H54 (cell line): ENCODE results near the gene CCDC92.

Experiments
- DNase-seq: peaks from one replicate; pipeline ENCODE4 v3.0.0; 2011; ENCODE audit warnings: low spot score, mixed read lengths; ENCODE audit not compliant: insufficient read length
- FAIRE-seq: peaks from 3 replicates; lab custom pipeline; 2011; peaks lifted over from hg19 to GRCh38; lab: Jason Lieb, UNC
- POLR2A ChIP-seq: IDR thresholded peaks from 2 replicates; pipeline ENCODE4 v1.6.1; 2011; ENCODE audit warnings: low read depth, mild to moderate bottlenecking, low read length

The CCDC92 gene

GRCh38 chr12:123945287-123946151, 27.1 kb downstream of the CCDC92 start:
- TF ChIP-seq POLR2A: no peak
- FAIRE-seq: no peak
- DNase-seq: no peak

DNA sequence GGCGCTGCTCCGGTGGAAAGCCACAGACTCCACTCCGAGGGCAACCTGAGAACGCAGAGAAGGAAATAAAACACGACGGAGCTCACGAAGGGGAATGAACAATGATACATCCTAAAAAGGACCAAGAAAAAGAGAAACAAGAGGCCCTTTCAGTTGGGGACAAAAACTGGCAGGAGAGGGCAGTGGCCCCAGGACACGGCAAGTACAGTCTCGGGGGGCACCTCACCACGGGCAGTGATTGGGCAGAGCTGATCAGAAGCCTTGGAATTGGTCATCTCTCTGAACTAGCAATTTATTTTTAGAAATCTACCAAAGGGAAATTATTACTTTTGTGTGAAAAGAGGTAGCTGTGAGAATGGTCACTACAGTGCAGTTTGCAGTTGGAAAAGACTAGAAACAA, 27.9 kb downstream of the CCDC92 start:
- FAIRE-seq: no peak

GRCh38 chr12:123943816-123944215, 28.8 kb downstream of the CCDC92 start:
- TF ChIP-seq POLR2A: no peak
- no peak for FAIRE-seq
- no peak for DNase-seq

More for the DNA sequence above, 27.9 kb downstream of the CCDC92 start:
- TF ChIP-seq POLR2A: no peak
- DNase-seq: no peak

DNA sequence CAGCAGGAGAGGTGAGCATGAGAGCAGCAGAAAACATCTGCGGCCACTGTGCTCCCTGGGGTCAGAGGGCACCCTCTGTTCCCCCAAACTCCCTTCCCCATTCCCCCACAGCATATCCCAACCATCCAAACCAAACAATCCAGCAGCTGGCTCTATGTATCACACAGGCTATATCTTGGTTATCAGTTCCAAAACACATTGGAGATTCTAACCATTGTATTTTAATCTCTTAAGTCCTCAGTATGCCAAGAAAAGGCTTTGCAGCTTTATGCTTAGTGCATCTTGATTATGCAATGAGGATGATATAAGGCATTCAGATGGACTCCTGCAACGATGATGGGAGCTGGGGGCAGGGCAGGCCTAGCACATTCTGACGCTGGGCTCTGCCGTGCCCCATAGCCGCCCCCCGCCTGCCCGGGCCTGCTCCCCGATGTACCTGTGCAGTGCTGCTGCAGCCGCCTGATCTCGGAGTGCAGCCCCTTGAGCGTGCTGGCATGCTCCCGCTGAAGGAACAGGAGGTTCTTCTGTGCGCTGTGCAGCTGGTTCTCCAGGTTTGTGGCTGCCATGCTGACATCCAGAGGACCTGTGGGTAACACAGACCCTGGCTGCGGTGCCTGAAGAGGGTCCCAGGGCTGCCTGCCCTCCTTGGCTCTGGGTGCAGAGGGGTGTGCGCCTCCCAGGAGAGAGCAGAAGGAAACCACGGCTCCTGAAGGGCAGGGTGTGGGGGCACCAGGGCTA, 29.6 kb downstream of the CCDC92 start:
- no peak for TF ChIP-seq POLR2A
- DNase-seq: no peak
- no peak for FAIRE-seq

DNA sequence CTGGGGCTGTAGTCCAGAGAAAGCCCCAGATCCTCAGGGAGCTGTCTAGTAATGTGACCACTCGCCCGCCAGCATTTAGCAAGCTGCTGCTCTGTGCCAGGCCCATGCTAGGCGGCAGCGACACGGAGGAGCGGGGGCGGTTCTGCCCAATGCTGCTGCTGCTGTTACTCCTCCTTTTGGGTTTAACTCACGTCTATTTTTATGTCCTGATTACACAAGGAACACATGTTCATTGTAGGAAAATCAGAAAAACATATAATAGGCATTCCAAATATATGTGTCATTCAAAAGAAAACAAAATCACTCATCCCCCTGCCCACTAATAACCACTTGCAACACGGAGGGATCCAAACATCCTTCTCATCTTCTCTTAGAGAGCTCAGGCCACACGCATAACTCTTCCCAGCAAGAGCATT, 30.4 kb downstream of the CCDC92 start:
- DNase-seq: peak; percentile 37
- no peak for TF ChIP-seq POLR2A
- FAIRE-seq: no peak

GRCh38 chr12:123941624-123942237, 30.9 kb downstream of the CCDC92 start:
- TF ChIP-seq POLR2A: no peak
- FAIRE-seq (no peak), DNase-seq (no peak)

GRCh38 chr12:123941000-123941399, 31.6 kb downstream of the CCDC92 start:
- TF ChIP-seq POLR2A: no peak
- DNase-seq: no peak
- FAIRE-seq: no peak

GRCh38 chr12:123940627-123940966, 32.0 kb downstream of the CCDC92 start:
- no peak for TF ChIP-seq POLR2A
- DNase-seq (no peak), FAIRE-seq (no peak)

- no peak for TF ChIP-seq POLR2A
- DNase-seq: no peak
- FAIRE-seq: no peak
Measured at GRCh38 chr12:123939716-123940626, 32.7 kb downstream of the CCDC92 start.

- DNase-seq (no peak), FAIRE-seq (no peak)
- no peak for TF ChIP-seq POLR2A
Measured at GRCh38 chr12:123938679-123939480, 33.8 kb downstream of the CCDC92 start.

DNA sequence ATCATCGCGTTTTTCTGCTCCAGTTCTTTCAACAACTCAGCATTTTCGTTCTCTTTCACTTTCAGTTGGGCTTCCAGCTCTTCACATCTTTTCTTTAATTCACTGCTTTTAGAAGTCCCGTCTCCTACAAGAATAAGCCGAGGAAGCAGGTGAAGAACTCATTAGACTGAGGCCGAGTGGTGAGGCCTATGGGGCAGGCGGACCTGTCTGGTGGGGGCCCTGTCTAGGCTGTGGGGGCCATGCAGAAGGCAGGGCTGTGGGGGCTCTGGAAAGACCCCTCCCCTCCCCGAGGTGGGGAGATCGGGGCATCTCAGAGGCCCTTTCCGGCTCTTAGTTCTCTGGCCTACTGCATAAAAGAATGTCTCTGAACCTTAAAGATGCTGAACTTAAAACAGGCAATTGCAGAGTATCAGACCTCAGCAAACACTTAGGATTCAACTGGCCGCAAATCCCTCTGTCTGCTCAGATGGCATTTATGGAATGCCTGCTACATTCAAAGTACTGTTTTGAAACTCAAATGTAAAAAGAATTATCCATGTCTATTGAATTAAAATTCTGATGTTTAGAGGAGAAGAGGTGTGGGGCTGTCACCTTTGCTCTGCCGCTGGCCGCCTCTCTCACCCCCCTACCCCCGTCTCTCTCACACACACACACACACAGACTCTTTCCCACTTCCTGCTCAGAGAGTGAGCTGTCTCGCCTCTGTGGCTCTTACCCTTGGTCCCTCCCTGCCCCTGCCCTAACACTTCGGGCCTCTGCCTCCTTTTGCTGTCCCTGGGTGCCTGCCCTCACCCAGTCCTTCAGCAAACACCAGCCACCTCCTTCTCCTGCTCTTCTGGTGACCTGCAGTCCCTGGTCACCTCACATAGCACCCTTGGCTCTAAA, 34.7 kb downstream of the CCDC92 start:
- DNase-seq: no peak
- FAIRE-seq: no peak

More for the DNA sequence above, 34.7 kb downstream of the CCDC92 start:
- no peak for TF ChIP-seq POLR2A
